HEK293 (cell line): ENCODE data around the gene ARGLU1.

Experiments used
- AEBP2 ChIP-seq: fragments of 450-650 bp; formaldehyde crosslinking; IDR thresholded peaks from 2 replicates; pipeline ENCODE4 v1.5.1; 2016; ENCODE audit warnings: missing biosample characterization, missing genetic modification characterization, borderline replicate concordance
- GFI1B ChIP-seq: fragments of 450-650 bp; formaldehyde crosslinking; IDR thresholded peaks from 2 replicates; pipeline ENCODE4 v1.5.1; 2016; ENCODE audit warnings: missing biosample characterization, missing genetic modification characterization
- KLF9 ChIP-seq: fragments of 450-650 bp; formaldehyde crosslinking; IDR thresholded peaks from 2 replicates; pipeline ENCODE4 v1.5.1; 2016; ENCODE audit warnings: missing biosample characterization, missing genetic modification characterization, low read depth
- MZF1 ChIP-seq: fragments of 450-650 bp; formaldehyde crosslinking; IDR thresholded peaks from 2 replicates; pipeline ENCODE4 v1.5.1; 2017; ENCODE audit warnings: missing biosample characterization, missing genetic modification characterization, borderline replicate concordance
- PRDM4 ChIP-seq: fragments of 450-650 bp; formaldehyde crosslinking; IDR thresholded peaks from 2 replicates; pipeline ENCODE4 v1.5.1; 2017; ENCODE audit warnings: missing biosample characterization, missing genetic modification characterization
- PRDM6 ChIP-seq: fragments of 450-650 bp; formaldehyde crosslinking; IDR thresholded peaks from 2 replicates; pipeline ENCODE4 v1.5.1; 2017; ENCODE audit warnings: missing biosample characterization, missing genetic modification characterization
- SP7 ChIP-seq: fragments of 450-650 bp; formaldehyde crosslinking; IDR thresholded peaks from 2 replicates; pipeline ENCODE4 v1.5.1; 2016; ENCODE audit warnings: missing biosample characterization, missing genetic modification characterization
- WT1 ChIP-seq: fragments of 450-650 bp; formaldehyde crosslinking; IDR thresholded peaks from 2 replicates; pipeline ENCODE4 v1.5.1; 2016; ENCODE audit warnings: missing biosample characterization, missing genetic modification characterization
- ZBTB17 ChIP-seq: fragments of 450-650 bp; formaldehyde crosslinking; IDR thresholded peaks from 2 replicates; pipeline ENCODE4 v1.5.1; 2016; ENCODE audit warnings: missing biosample characterization, missing genetic modification characterization
- ZBTB8A ChIP-seq: fragments of 450-650 bp; formaldehyde crosslinking; IDR thresholded peaks from 2 replicates; pipeline ENCODE4 v1.5.1; 2016; ENCODE audit warnings: missing biosample characterization, missing genetic modification characterization
- ZEB2 ChIP-seq: fragments of 450-650 bp; formaldehyde crosslinking; IDR thresholded peaks from 2 replicates; pipeline ENCODE4 v1.5.1; 2016; ENCODE audit warnings: missing biosample characterization, missing genetic modification characterization
- ZNF184 ChIP-seq: fragments of 450-650 bp; IDR thresholded peaks from 2 replicates; pipeline ENCODE4 v1.5.1; 2018; ENCODE audit warnings: missing biosample characterization, mild to moderate bottlenecking, missing genetic modification characterization
- ZNF223 ChIP-seq: fragments of 450-650 bp; formaldehyde crosslinking; IDR thresholded peaks from 2 replicates; pipeline ENCODE4 v1.5.1; 2016; ENCODE audit warnings: missing biosample characterization, missing genetic modification characterization
- ZNF266 ChIP-seq: fragments of 450-650 bp; formaldehyde crosslinking; IDR thresholded peaks from 2 replicates; pipeline ENCODE4 v1.5.1; 2016; ENCODE audit warnings: missing biosample characterization, missing genetic modification characterization, low read depth
- ZNF274 ChIP-seq, 2 experiments: fragments of 200-500 bp in 1 of 2; fragments of 450-650 bp in 1 of 2; sonication (Bioruptor generic) in 1 of 2; formaldehyde crosslinking in 1 of 2; IDR thresholded peaks; 2 replicates each; pipeline versions ENCODE4 v1.5.1 to v1.6.1; 2014 to 2016; ENCODE audit warnings: borderline replicate concordance in 1 of 2, inconsistent platforms in 1 of 2, low read length in 1 of 2, missing biosample characterization in 1 of 2, missing genetic modification characterization in 1 of 2
- ZNF302 ChIP-seq: fragments of 450-650 bp; formaldehyde crosslinking; IDR thresholded peaks from 2 replicates; pipeline ENCODE4 v1.5.1; 2016; ENCODE audit warnings: missing biosample characterization, missing genetic modification characterization, low read depth
- ZNF350 ChIP-seq: fragments of 450-650 bp; formaldehyde crosslinking; IDR thresholded peaks from 2 replicates; pipeline ENCODE4 v1.5.0; 2017; ENCODE audit warnings: missing biosample characterization, mild to moderate bottlenecking, missing genetic modification characterization
- ZNF37A ChIP-seq: fragments of 450-650 bp; IDR thresholded peaks from 2 replicates; pipeline ENCODE4 v1.5.1; 2018; ENCODE audit warnings: missing biosample characterization, missing genetic modification characterization
- ZNF473 ChIP-seq: fragments of 450-650 bp; formaldehyde crosslinking; IDR thresholded peaks from 2 replicates; pipeline ENCODE4 v1.5.1; 2017; ENCODE audit warnings: missing biosample characterization, missing genetic modification characterization
- ZNF521 ChIP-seq: fragments of 450-650 bp; formaldehyde crosslinking; IDR thresholded peaks from 2 replicates; pipeline ENCODE4 v1.5.1; 2017; ENCODE audit warnings: missing biosample characterization, mild to moderate bottlenecking, missing genetic modification characterization
- ZNF596 ChIP-seq: fragments of 450-650 bp; IDR thresholded peaks from 2 replicates; pipeline ENCODE4 v1.5.0; 2018; ENCODE audit warnings: missing biosample characterization, mild to moderate bottlenecking, missing genetic modification characterization, moderate library complexity
- ZNF629 ChIP-seq: fragments of 450-650 bp; formaldehyde crosslinking; IDR thresholded peaks from 2 replicates; pipeline ENCODE4 v1.5.1; 2017; ENCODE audit warnings: missing biosample characterization, missing genetic modification characterization
- ZNF76 ChIP-seq: fragments of 450-650 bp; formaldehyde crosslinking; IDR thresholded peaks from 2 replicates; pipeline ENCODE4; 2016; ENCODE audit warnings: low read depth, missing biosample characterization, missing genetic modification characterization, borderline replicate concordance
- ZNF768 ChIP-seq: fragments of 450-650 bp; formaldehyde crosslinking; IDR thresholded peaks from 2 replicates; pipeline ENCODE4 v1.5.1; 2018; ENCODE audit warnings: missing biosample characterization, mild to moderate bottlenecking, missing genetic modification characterization
- ZNF785 ChIP-seq: fragments of 450-650 bp; formaldehyde crosslinking; IDR thresholded peaks from 2 replicates; pipeline ENCODE4 v1.5.1; 2016; ENCODE audit warnings: missing biosample characterization, missing genetic modification characterization
- TF ChIP-seq, protein P1 (sequence below): fragments of 450-650 bp; formaldehyde crosslinking; IDR thresholded peaks from 2 replicates; pipeline ENCODE4 v1.5.1; 2016; ENCODE audit warnings: missing biosample characterization, missing genetic modification characterization
- TF ChIP-seq, protein P2 (sequence below): fragments of 450-650 bp; IDR thresholded peaks from 2 replicates; pipeline ENCODE4 v1.5.1; 2018; ENCODE audit warnings: missing biosample characterization, missing genetic modification characterization

ARGLU1 gene

GRCh38 chr13:106530171-106530851 is 37.6 kb downstream of the ARGLU1 start (continued):
- TF ChIP-seq ZNF184 (tag by site-specific recombination) (no peak), GFI1B (tag by site-specific recombination) (no peak), ZNF785 (no peak), ZNF350 (no peak), PRDM4 (tag by site-specific recombination) (no peak), ZEB2 (0 out of 2 replicates have a peak, but pooled peaks have one; percentile 25), ZNF37A (tag by site-specific recombination) (no peak), KLF9 (tag by site-specific recombination) (0 out of 2 replicates have a peak, but pooled peaks have one; percentile 26), MZF1 (tag by site-specific recombination) (no peak), ZBTB8A (tag by site-specific recombination) (no peak), WT1 (tag by site-specific recombination) (no peak), PRDM6 (tag by site-specific recombination) (peak; percentile 85), ZNF266 (no peak), ZNF473 (tag by site-specific recombination) (no peak), ZBTB17 (tag by site-specific recombination) (no peak), ZNF302 (no peak), ZNF596 (tag by site-specific recombination) (no peak), AEBP2 (tag by site-specific recombination) (no peak), ZNF768 (tag by site-specific recombination) (no peak), ZNF274 (IDR thresholded peaks at IDR 0.05; ENCODE audit: low read length) (no peak), ZNF274 (tag by site-specific recombination; IDR thresholded peaks at IDR 0.05; ENCODE audit: borderline replicate concordance) (no peak), ZNF223 (tag by site-specific recombination) (no peak), ZNF76 (no peak), ZNF521 (tag by site-specific recombination) (no peak), SP7 (no peak), ZNF629 (tag by site-specific recombination) (peak; percentile 91)
- TF ChIP-seq, protein P1, sequence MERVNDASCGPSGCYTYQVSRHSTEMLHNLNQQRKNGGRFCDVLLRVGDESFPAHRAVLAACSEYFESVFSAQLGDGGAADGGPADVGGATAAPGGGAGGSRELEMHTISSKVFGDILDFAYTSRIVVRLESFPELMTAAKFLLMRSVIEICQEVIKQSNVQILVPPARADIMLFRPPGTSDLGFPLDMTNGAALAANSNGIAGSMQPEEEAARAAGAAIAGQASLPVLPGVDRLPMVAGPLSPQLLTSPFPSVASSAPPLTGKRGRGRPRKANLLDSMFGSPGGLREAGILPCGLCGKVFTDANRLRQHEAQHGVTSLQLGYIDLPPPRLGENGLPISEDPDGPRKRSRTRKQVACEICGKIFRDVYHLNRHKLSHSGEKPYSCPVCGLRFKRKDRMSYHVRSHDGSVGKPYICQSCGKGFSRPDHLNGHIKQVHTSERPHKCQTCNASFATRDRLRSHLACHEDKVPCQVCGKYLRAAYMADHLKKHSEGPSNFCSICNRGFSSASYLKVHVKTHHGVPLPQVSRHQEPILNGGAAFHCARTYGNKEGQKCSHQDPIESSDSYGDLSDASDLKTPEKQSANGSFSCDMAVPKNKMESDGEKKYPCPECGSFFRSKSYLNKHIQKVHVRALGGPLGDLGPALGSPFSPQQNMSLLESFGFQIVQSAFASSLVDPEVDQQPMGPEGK (tag by site-specific recombination) = no peak
- TF ChIP-seq, protein P2, sequence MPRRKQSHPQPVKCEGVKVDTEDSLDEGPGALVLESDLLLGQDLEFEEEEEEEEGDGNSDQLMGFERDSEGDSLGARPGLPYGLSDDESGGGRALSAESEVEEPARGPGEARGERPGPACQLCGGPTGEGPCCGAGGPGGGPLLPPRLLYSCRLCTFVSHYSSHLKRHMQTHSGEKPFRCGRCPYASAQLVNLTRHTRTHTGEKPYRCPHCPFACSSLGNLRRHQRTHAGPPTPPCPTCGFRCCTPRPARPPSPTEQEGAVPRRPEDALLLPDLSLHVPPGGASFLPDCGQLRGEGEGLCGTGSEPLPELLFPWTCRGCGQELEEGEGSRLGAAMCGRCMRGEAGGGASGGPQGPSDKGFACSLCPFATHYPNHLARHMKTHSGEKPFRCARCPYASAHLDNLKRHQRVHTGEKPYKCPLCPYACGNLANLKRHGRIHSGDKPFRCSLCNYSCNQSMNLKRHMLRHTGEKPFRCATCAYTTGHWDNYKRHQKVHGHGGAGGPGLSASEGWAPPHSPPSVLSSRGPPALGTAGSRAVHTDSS (tag by site-specific recombination) = no peak
